Keratinocyte (primary cell): ENCODE measurements around the gene KCNK5. TPM values are rescaled to one million over a fixed set of nuclear protein-coding genes. Genes with fewer than 3 reads are reported as not detected.

ENCODE experiments used
- DNase-seq: peaks from one replicate; pipeline ENCODE4 v3.0.0-alpha.2; 2011; ENCODE audit warnings: low read depth, missing footprints, low spot score
- FAIRE-seq: peaks from 2 replicates; lab custom pipeline; 2011; peaks lifted over from hg19 to GRCh38; lab: Jason Lieb, UNC
- H2AFZ ChIP-seq: 2 replicates; pipeline ENCODE4 v1.6.0; 2012; ENCODE audit warnings: low read length, control low read depth, inconsistent platforms; ENCODE audit not compliant: control insufficient read depth
- H3K27ac ChIP-seq: 2 replicates; pipeline ENCODE4 v1.5.1; 2011; ENCODE audit warnings: low read length; ENCODE audit not compliant: control insufficient read depth, insufficient read depth
- H3K27me3 ChIP-seq: 3 replicates; pipeline ENCODE4 v1.6.0; 2011; ENCODE audit warnings: low read length; ENCODE audit not compliant: control insufficient read depth, insufficient read depth; ENCODE audit errors: extremely low read depth
- H3K36me3 ChIP-seq, 2 experiments: 2 replicates in 1 of 2; 3 replicates in 1 of 2; pipeline ENCODE4 v1.5.1; 2011; ENCODE audit warnings: low read length in 2 of 2, mild to moderate bottlenecking in 1 of 2; ENCODE audit not compliant: control insufficient read depth in 2 of 2, insufficient read depth in 2 of 2; ENCODE audit errors: extremely low read depth in 1 of 2
- H3K4me1 ChIP-seq: 3 replicates; pipeline ENCODE4 v1.5.1; 2011; ENCODE audit warnings: low read length; ENCODE audit not compliant: control insufficient read depth, insufficient read depth; ENCODE audit errors: extremely low read depth
- H3K4me2 ChIP-seq: 3 replicates; pipeline ENCODE4 v1.6.0; 2011; ENCODE audit warnings: low read depth, low read length; ENCODE audit not compliant: control insufficient read depth, insufficient read depth; ENCODE audit errors: extremely low read depth
- H3K4me3 ChIP-seq, 3 experiments: fragments of 200-600 bp in 1 of 3; sonication (generic) in 1 of 3; 2 replicates in 2 of 3; 3 replicates in 1 of 3; pipeline ENCODE4 v1.5.1; 2011 to 2016; ENCODE audit warnings: low read length in 3 of 3, mild to moderate bottlenecking in 3 of 3, control low read depth in 2 of 3, inconsistent platforms in 1 of 3, low read depth in 1 of 3, mixed read lengths in 1 of 3, mixed run types in 1 of 3, moderate library complexity in 1 of 3; ENCODE audit not compliant: control insufficient read depth in 2 of 3, insufficient read depth in 2 of 3; ENCODE audit errors: extremely low read depth in 1 of 3
- H3K79me2 ChIP-seq: 2 replicates; pipeline ENCODE4 v1.6.0; 2012; ENCODE audit warnings: low read length; ENCODE audit not compliant: control insufficient read depth, insufficient read depth
- H3K9ac ChIP-seq: 3 replicates; pipeline ENCODE4 v1.6.0; 2011; ENCODE audit warnings: low read length; ENCODE audit not compliant: control insufficient read depth, insufficient read depth; ENCODE audit errors: extremely low read depth
- H3K9me1 ChIP-seq: 3 replicates; pipeline ENCODE4 v1.6.0; 2011; ENCODE audit warnings: low read length; ENCODE audit not compliant: control insufficient read depth, insufficient read depth; ENCODE audit errors: extremely low read depth
- H3K9me3 ChIP-seq: 2 replicates; pipeline ENCODE4 v1.5.1; 2012; ENCODE audit warnings: low read depth, low read length; ENCODE audit not compliant: control insufficient read depth
- H4K20me1 ChIP-seq: 3 replicates; pipeline ENCODE4 v1.6.0; 2011; ENCODE audit warnings: low read length; ENCODE audit not compliant: control insufficient read depth, insufficient read depth; ENCODE audit errors: extremely low read depth
- EZH2 ChIP-seq: IDR thresholded peaks from one replicate; pipeline ENCODE4 v1.6.1; 2012; ENCODE audit warnings: inconsistent platforms, mild to moderate bottlenecking, low read length, moderate library complexity
- dilution Hi-C: fragments of 300-500 bp; cut with MboI; formaldehyde crosslinking; loops from one replicate; pipeline ENCODE4 v1.7.0; 2020; ENCODE audit warnings: low sequenced_read_pairs; ENCODE audit not compliant: extremely low pct_ligation_motif_present
- polyA plus RNA-seq, 5 experiments: library from polyadenylated mRNA; depleted of rRNA in 3 of 5; stranded (reverse) in 3 of 5; stranded (forward) in 1 of 5; unstranded in 1 of 5; fragments of >200 nt; gene quantifications; 1 replicate in 1 of 5; 2 replicates in 3 of 5; 3 replicates in 1 of 5; pipeline versions ENCODE4 v1.2.1 to v1.2.3, GENCODE V29; 2011 to 2012; ENCODE audit warnings: missing spikeins in 2 of 5, low read depth in 1 of 5, low replicate concordance in 1 of 5
- TF ChIP-seq, protein P1 (sequence below), 3 experiments: IDR thresholded peaks in 1 of 3; conservative IDR thresholded peaks in 1 of 3; optimal IDR thresholded peaks in 1 of 3; 2 replicates in 2 of 3; 3 replicates in 1 of 3; pipeline versions ENCODE3 to v1.5.1; 2011; ENCODE audit warnings: low read length in 3 of 3, mild to moderate bottlenecking in 3 of 3, moderate library complexity in 2 of 3, control low read depth in 1 of 3, inconsistent platforms in 1 of 3; ENCODE audit not compliant: insufficient read depth in 2 of 3; ENCODE audit errors: extremely low read depth in 1 of 3

Gene KCNK5
- polyA plus RNA-seq, 1 donor (not counting 4 experiments of a cell fraction or from before 2014, with no cell fraction given) = not detected

DNA sequence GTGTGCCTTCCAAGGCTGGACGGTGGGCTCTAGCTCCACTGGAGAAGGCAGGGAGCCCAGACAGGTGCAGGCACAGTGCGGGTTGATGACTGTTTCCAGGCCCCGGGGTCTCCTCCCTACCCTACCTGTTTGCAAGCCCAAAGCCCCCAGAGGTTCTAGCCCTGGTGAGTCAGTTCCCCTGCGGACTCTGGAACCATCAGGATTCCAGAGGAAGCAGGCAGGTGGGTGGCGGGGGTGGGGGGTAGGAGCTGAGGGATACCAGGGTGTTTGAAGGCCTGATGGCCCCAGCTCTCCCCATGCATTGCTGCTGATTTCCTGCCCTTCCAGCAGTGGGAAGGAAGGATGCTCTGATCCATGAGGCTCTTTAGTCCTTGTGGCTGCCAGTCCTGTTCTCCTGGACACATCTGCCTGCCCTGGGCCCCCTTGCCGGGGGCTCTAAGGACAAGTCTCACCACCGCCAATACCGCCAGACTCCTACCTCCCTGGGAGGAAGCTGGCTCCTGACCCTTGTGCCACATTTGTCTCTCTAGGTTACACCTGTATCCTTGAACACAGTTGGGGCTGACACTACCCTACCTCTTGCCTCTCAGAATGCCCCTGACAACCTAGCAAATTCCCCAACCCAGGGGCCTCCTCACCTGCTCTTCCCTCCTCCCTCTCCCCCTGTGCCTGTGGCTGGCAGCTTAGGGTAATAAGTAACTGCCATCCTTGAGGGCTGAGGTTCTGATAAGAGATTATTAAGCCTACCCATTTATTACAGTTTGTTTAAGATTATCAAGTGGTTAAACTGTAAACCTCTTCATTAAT lies 21.7 kb downstream of the KCNK5 start:
- H3K9ac ChIP-seq = no peak overlapping the region
- H3K4me3 ChIP-seq = no peak overlapping the region
- FAIRE-seq (no peak), DNase-seq (no peak)
- H3K9me1 ChIP-seq = no peaks in the 10 kb centered on the region
- H3K79me2 ChIP-seq = no peaks in the 10 kb centered on the region
- H3K27me3 ChIP-seq = no peaks in the 10 kb centered on the region
- TF ChIP-seq, protein P1, sequence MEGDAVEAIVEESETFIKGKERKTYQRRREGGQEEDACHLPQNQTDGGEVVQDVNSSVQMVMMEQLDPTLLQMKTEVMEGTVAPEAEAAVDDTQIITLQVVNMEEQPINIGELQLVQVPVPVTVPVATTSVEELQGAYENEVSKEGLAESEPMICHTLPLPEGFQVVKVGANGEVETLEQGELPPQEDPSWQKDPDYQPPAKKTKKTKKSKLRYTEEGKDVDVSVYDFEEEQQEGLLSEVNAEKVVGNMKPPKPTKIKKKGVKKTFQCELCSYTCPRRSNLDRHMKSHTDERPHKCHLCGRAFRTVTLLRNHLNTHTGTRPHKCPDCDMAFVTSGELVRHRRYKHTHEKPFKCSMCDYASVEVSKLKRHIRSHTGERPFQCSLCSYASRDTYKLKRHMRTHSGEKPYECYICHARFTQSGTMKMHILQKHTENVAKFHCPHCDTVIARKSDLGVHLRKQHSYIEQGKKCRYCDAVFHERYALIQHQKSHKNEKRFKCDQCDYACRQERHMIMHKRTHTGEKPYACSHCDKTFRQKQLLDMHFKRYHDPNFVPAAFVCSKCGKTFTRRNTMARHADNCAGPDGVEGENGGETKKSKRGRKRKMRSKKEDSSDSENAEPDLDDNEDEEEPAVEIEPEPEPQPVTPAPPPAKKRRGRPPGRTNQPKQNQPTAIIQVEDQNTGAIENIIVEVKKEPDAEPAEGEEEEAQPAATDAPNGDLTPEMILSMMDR (optimal IDR thresholded peaks at IDR 0.05 in 1 of 3, IDR thresholded peaks at IDR 0.05 in 1 of 3, conservative IDR thresholded peaks at IDR 0.05 in 1 of 3; ENCODE audit: extremely low read depth in 1 of 3, insufficient read depth in 2 of 3, low read length in 3 of 3) = no peak
- peaks cover 8% of the 10 kb centered on the region for H3K4me1 ChIP-seq
- no peak overlapping the region for H3K4me2 ChIP-seq
- no peak overlapping the region for H3K27ac ChIP-seq
- H2AFZ ChIP-seq = no peak overlapping the region
- H3K36me3 ChIP-seq = no peaks in the 10 kb centered on the region
- dilution Hi-C loops = no loop called here
- no peaks in the 10 kb centered on the region for H4K20me1 ChIP-seq
- no peaks in the 10 kb centered on the region for H3K9me3 ChIP-seq

DNA sequence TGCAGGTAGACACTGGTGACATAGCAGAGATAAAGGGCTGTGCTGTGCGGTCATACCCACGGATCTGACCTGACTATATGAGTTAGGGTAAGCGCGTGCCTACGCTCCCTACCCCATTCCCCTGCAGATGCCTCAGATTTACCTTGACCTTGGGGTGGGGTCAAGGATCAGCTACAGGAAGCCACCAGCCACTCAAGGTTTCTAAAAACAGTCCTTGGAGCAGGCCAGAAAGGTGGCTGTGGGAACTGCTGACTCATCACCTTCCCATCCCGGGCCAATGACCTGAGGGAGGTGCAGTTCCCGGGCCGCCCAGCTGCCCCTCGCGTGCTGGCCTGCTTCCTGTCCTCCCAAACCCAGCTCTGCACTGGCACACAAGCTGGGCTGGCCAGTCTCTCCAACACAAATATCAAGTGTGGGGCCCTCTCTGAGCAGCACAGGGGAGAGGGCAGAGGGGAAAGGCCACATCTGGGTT lies 23.0 kb downstream of the KCNK5 start:
- no peak overlapping the region for H3K4me3 ChIP-seq
- no peaks in the 10 kb centered on the region for H3K27me3 ChIP-seq
- dilution Hi-C loops = no loop called here
- no peaks in the 10 kb centered on the region for H3K79me2 ChIP-seq
- peaks cover 8% of the 10 kb centered on the region for H3K4me1 ChIP-seq
- H3K9ac ChIP-seq = no peak overlapping the region
- H4K20me1 ChIP-seq = no peaks in the 10 kb centered on the region
- H3K9me3 ChIP-seq = no peaks in the 10 kb centered on the region
- no peak for DNase-seq
- no peak overlapping the region for H3K27ac ChIP-seq
- FAIRE-seq = no peak
- no peak overlapping the region for H3K4me2 ChIP-seq
- TF ChIP-seq, protein P1 (optimal IDR thresholded peaks at IDR 0.05 in 1 of 3, IDR thresholded peaks at IDR 0.05 in 1 of 3, conservative IDR thresholded peaks at IDR 0.05 in 1 of 3; ENCODE audit: extremely low read depth in 1 of 3, insufficient read depth in 2 of 3, low read length in 3 of 3) = peak in 1 of 3 experiments; percentile 3
- no peak for TF ChIP-seq EZH2
- H3K36me3 ChIP-seq = no peaks in the 10 kb centered on the region
- no peak overlapping the region for H2AFZ ChIP-seq
- H3K9me1 ChIP-seq = no peaks in the 10 kb centered on the region
